ENCODE measurements around the gene WWOX. TPM values are rescaled to one million over a fixed set of nuclear protein-coding genes. Genes with fewer than 3 reads are reported as not detected.

WWOX gene
- total and polyA plus RNA-seq, 2 donors, result 15.3 to 28.4 TPM

GRCh38 chr16:78957317-78958100 lies 858.1 kb downstream of the WWOX start:
- 70% methylated on average over 15 of the region's 15 CpGs for WGBS
- H3K27ac ChIP-seq (ENCODE audit: low read depth), result no peak overlapping the region
- no peak for DNase-seq (ENCODE audit: extremely low spot score)
- no peaks in the 10 kb centered on the region for H3K4me1 ChIP-seq (ENCODE audit: insufficient read depth)
- no peak overlapping the region for H3K4me3 ChIP-seq (ENCODE audit: low read depth, low read length)
- H3K36me3 ChIP-seq (ENCODE audit: insufficient read depth), result no peaks in the 10 kb centered on the region

DNA sequence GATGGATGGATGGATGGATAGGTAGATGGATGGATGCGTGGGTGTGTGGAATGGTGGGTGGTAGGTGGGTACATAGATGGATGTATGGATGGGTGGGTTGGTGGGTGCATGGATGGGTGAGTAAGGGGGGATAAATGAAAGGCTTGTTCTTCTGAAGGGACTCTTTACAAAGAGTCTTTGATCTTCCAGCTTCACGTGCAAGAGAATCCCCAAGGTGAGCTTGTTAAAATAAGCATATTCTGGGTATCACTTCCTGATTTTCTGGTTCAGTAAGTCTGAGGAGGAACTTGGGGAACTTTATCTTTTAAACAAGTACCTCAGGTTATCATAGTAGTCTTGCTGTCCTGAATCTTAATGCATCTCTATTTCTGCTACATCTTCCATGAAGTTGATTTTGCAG lies 862.0 kb downstream of the WWOX start:
- Histone ChIP-seq H3K4me3 (ENCODE audit: low read depth, low read length) (no peak overlapping the region), H3K36me3 (ENCODE audit: insufficient read depth) (no peaks in the 10 kb centered on the region), H3K27ac (ENCODE audit: low read depth) (no peak overlapping the region), H3K4me1 (ENCODE audit: insufficient read depth) (no peaks in the 10 kb centered on the region)
- DNase-seq (ENCODE audit: extremely low spot score), result no peak
- WGBS, result 90% methylated on average over 2 of the region's 2 CpGs

GRCh38 chr16:78962457-78962929 lies 863.0 kb downstream of the WWOX start:
- no peak for DNase-seq (ENCODE audit: extremely low spot score)
- no peak overlapping the region for H3K4me3 ChIP-seq (ENCODE audit: low read depth, low read length)
- no peaks in the 10 kb centered on the region for H3K4me1 ChIP-seq (ENCODE audit: insufficient read depth)
- WGBS, result 79% methylated on average over 2 of the region's 2 CpGs
- H3K36me3 ChIP-seq (ENCODE audit: insufficient read depth), result no peaks in the 10 kb centered on the region
- H3K27ac ChIP-seq (ENCODE audit: low read depth), result no peak overlapping the region

GRCh38 chr16:78967948-78968347 lies 868.5 kb downstream of the WWOX start:
- H3K4me1 ChIP-seq (ENCODE audit: insufficient read depth), result no peaks in the 10 kb centered on the region
- H3K36me3 ChIP-seq (ENCODE audit: insufficient read depth), result no peaks in the 10 kb centered on the region
- DNase-seq (ENCODE audit: extremely low spot score), result no peak
- no peak overlapping the region for H3K4me3 ChIP-seq (ENCODE audit: low read depth, low read length)
- no peak overlapping the region for H3K27ac ChIP-seq (ENCODE audit: low read depth)
- WGBS, result 69% methylated on average over 20 of the region's 20 CpGs

DNA sequence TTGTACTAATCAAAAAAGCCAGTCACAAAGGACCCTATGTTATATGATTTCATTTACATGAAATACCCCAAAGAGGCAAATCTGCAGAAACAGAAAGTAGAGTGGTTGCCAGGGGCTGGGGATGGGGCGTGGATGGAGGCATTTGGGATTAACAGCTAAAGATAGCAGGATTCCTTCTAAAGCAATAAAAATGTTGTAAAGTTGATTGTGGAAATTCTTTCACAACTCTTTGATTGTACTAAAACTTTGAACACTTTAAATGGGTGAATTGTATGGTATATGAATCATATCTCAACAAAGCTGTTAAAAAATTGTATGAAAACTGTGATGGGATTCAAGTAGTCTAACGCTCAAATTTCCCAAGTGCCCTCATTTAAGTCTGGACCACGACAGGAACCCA lies 870.3 kb downstream of the WWOX start:
- Histone ChIP-seq H3K4me1 (ENCODE audit: insufficient read depth) (no peaks in the 10 kb centered on the region), H3K4me3 (ENCODE audit: low read depth, low read length) (no peak overlapping the region), H3K36me3 (ENCODE audit: insufficient read depth) (no peaks in the 10 kb centered on the region), H3K27ac (ENCODE audit: low read depth) (no peak overlapping the region)
- WGBS, result 51% methylated on average over 3 of the region's 3 CpGs
- DNase-seq (ENCODE audit: extremely low spot score), result no peak

DNA sequence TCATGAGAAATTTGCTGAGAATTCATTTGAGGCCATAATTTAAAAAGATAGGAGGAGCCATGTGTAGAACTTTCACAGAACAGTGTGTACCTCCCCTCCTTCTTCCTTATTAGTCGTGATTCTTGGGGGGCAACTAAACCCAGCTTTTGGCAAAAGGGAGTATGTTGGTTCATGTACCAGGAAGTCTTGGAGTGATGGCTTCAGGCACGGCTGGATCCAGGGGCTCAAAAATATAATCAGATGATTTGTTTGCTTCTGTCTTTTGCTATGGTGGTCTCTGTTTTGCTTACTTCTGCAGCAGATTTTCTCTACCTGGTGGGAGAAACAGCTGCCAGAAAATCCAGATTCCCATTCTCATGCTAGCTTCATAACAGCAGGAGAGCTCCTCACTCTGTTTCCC lies 871.2 kb downstream of the WWOX start:
- no peak overlapping the region for H3K4me3 ChIP-seq (ENCODE audit: low read depth, low read length)
- H3K4me1 ChIP-seq (ENCODE audit: insufficient read depth), result no peaks in the 10 kb centered on the region
- H3K27ac ChIP-seq (ENCODE audit: low read depth), result no peak overlapping the region
- H3K36me3 ChIP-seq (ENCODE audit: insufficient read depth), result no peaks in the 10 kb centered on the region
- 90% methylated on average over 2 of the region's 2 CpGs for WGBS
- DNase-seq (ENCODE audit: extremely low spot score), result no peak

- H3K4me3 ChIP-seq (ENCODE audit: low read depth, low read length), result no peak overlapping the region
- 68% methylated on average over 10 of the region's 10 CpGs for WGBS
- no peak for DNase-seq (ENCODE audit: extremely low spot score)
- no peaks in the 10 kb centered on the region for H3K4me1 ChIP-seq (ENCODE audit: insufficient read depth)
- H3K36me3 ChIP-seq (ENCODE audit: insufficient read depth), result no peaks in the 10 kb centered on the region
- H3K27ac ChIP-seq (ENCODE audit: low read depth), result no peak overlapping the region
Measured at GRCh38 chr16:78972006-78972405, 872.6 kb downstream of the WWOX start.

- H3K27ac ChIP-seq (ENCODE audit: low read depth), result no peak overlapping the region
- no peak overlapping the region for H3K4me3 ChIP-seq (ENCODE audit: low read depth, low read length)
- no peaks in the 10 kb centered on the region for H3K4me1 ChIP-seq (ENCODE audit: insufficient read depth)
- H3K36me3 ChIP-seq (ENCODE audit: insufficient read depth), result no peaks in the 10 kb centered on the region
- 82% methylated on average over 13 of the region's 13 CpGs for WGBS
- no peak for DNase-seq (ENCODE audit: extremely low spot score)
Measured at GRCh38 chr16:78972986-78973385, 873.5 kb downstream of the WWOX start.

DNA sequence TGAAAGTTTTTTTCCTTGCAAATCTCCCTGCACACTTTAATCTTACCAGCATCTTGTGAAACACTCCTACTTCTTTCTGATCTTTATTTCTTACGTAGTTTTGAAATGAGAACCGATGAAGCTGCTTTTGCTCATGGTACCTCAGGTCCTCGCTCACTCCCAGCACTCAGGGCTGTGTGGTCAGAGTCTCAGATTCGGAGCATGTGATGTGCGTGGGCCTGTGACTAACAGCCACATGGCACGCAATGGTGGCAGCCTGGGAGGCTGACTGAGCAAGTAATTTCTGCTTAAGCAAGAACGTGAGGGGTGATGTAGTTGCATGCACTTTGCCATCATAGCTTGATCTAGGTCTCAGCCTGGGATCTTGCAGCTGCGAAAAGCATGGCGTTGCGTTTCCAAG lies 876.8 kb downstream of the WWOX start:
- Histone ChIP-seq H3K27ac (ENCODE audit: low read depth) (no peak overlapping the region), H3K4me1 (ENCODE audit: insufficient read depth) (no peaks in the 10 kb centered on the region), H3K36me3 (ENCODE audit: insufficient read depth) (no peaks in the 10 kb centered on the region), H3K4me3 (ENCODE audit: low read depth, low read length) (no peak overlapping the region)
- DNase-seq (ENCODE audit: extremely low spot score), result no peak
- WGBS, result 96% methylated on average over 10 of the region's 10 CpGs

DNA sequence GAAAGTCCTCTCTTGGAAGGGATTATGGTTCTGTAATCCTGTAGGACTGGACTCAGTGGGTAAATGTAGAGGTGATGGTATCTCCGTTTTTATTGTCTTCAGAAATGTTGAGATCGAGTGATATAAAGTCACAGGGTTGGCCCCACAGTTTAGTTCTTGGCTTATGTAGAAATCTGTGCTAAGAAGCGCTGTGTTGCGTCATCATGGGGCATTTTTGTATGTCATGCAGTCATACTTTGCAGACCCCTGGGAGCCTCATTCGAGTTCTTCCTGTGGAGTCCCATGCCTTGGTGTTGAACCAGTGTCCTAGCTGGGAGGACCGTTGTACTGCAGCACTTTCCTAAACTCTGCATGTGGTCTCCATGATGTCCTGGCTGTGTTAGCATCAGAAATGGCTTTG lies 881.4 kb downstream of the WWOX start:
- 90% methylated on average over 6 of the region's 6 CpGs for WGBS
- no peak for DNase-seq (ENCODE audit: extremely low spot score)
- Histone ChIP-seq H3K4me3 (ENCODE audit: low read depth, low read length) (no peak overlapping the region), H3K36me3 (ENCODE audit: insufficient read depth) (no peaks in the 10 kb centered on the region), H3K27ac (ENCODE audit: low read depth) (no peak overlapping the region), H3K4me1 (ENCODE audit: insufficient read depth) (no peaks in the 10 kb centered on the region)

GRCh38 chr16:78982096-78982744 lies 882.8 kb downstream of the WWOX start:
- no peaks in the 10 kb centered on the region for H3K4me1 ChIP-seq (ENCODE audit: insufficient read depth)
- H3K36me3 ChIP-seq (ENCODE audit: insufficient read depth), result no peaks in the 10 kb centered on the region
- no peak for DNase-seq (ENCODE audit: extremely low spot score)
- no peak overlapping the region for H3K4me3 ChIP-seq (ENCODE audit: low read depth, low read length)
- no peak overlapping the region for H3K27ac ChIP-seq (ENCODE audit: low read depth)
- 75% methylated on average over 10 of the region's 10 CpGs for WGBS

- WGBS, result 82% methylated on average over 3 of the region's 3 CpGs
- no peaks in the 10 kb centered on the region for H3K36me3 ChIP-seq (ENCODE audit: insufficient read depth)
- no peak for DNase-seq (ENCODE audit: extremely low spot score)
- H3K4me1 ChIP-seq (ENCODE audit: insufficient read depth), result no peaks in the 10 kb centered on the region
- H3K27ac ChIP-seq (ENCODE audit: low read depth), result no peak overlapping the region
- H3K4me3 ChIP-seq (ENCODE audit: low read depth, low read length), result no peak overlapping the region
Measured at GRCh38 chr16:78984324-78984723, 884.9 kb downstream of the WWOX start.

- WGBS, result 43% methylated on average over 12 of the region's 12 CpGs
- Histone ChIP-seq H3K27ac (ENCODE audit: low read depth) (no peak overlapping the region), H3K4me3 (ENCODE audit: low read depth, low read length) (no peak overlapping the region), H3K36me3 (ENCODE audit: insufficient read depth) (no peaks in the 10 kb centered on the region), H3K4me1 (ENCODE audit: insufficient read depth) (no peaks in the 10 kb centered on the region)
- DNase-seq (ENCODE audit: extremely low spot score), result no peak
Measured at GRCh38 chr16:78984887-78985464, 885.5 kb downstream of the WWOX start.

Data from urinary bladder (tissue), 4 donors.